Peyer's patch (tissue), 4 donors: ENCODE measurements around the gene ALOX15B.

Source experiments
- POLR2A ChIP-seq, 2 donors: fragments of 450-650 bp; IDR thresholded peaks; one replicate each; pipeline ENCODE4 v1.5.1; 2017; ENCODE audit warnings: antibody characterized with exemption in 2 of 2, mild to moderate bottlenecking in 2 of 2, moderate library complexity in 2 of 2
- TF ChIP-seq, protein P1 (sequence below), 6 experiments: fragments of 450-650 bp in 4 of 6; fragments of 200-600 bp in 2 of 6; sonication (generic) in 1 of 6; IDR thresholded peaks; one replicate each; pipeline ENCODE4 v1.5.1; 2017 to 2019; ENCODE audit warnings: antibody characterized with exemption in 6 of 6, mild to moderate bottlenecking in 3 of 6, moderate library complexity in 1 of 6

GRCh38 chr17:8082292-8082691 lies 43.4 kb downstream of the ALOX15B start:
- TF ChIP-seq POLR2A (IDR thresholded peaks at IDR 0.05): no peak
- TF ChIP-seq, protein P1, sequence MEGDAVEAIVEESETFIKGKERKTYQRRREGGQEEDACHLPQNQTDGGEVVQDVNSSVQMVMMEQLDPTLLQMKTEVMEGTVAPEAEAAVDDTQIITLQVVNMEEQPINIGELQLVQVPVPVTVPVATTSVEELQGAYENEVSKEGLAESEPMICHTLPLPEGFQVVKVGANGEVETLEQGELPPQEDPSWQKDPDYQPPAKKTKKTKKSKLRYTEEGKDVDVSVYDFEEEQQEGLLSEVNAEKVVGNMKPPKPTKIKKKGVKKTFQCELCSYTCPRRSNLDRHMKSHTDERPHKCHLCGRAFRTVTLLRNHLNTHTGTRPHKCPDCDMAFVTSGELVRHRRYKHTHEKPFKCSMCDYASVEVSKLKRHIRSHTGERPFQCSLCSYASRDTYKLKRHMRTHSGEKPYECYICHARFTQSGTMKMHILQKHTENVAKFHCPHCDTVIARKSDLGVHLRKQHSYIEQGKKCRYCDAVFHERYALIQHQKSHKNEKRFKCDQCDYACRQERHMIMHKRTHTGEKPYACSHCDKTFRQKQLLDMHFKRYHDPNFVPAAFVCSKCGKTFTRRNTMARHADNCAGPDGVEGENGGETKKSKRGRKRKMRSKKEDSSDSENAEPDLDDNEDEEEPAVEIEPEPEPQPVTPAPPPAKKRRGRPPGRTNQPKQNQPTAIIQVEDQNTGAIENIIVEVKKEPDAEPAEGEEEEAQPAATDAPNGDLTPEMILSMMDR (IDR thresholded peaks at IDR 0.05): no peak
